HepG2 (cell line): ENCODE results near the gene CEP104. TPM values are rescaled to one million over a fixed set of nuclear protein-coding genes. Genes with fewer than 3 reads are reported as not detected.

Experiments
- FOXM1 ChIP-seq: sonication (generic); formaldehyde crosslinking; IDR thresholded peaks from 2 replicates; pipeline ENCODE4 v1.5.0; 2020; ENCODE audit warnings: missing genetic modification reagents
- HOXA3 ChIP-seq: sonication (generic); formaldehyde crosslinking; IDR thresholded peaks from 2 replicates; pipeline ENCODE4 v1.5.0; 2020; ENCODE audit warnings: missing genetic modification reagents
- IRX3 ChIP-seq: sonication (generic); formaldehyde crosslinking; IDR thresholded peaks from 2 replicates; pipeline ENCODE4 v1.8.1; 2023; ENCODE audit warnings: mild to moderate bottlenecking, low read depth, missing genetic modification reagents, borderline replicate concordance
- MAF1 ChIP-seq: sonication (generic); formaldehyde crosslinking; IDR thresholded peaks from 2 replicates; pipeline ENCODE4 v1.5.0; 2020; ENCODE audit warnings: missing genetic modification reagents, borderline replicate concordance
- MED13 ChIP-seq: sonication (generic); formaldehyde crosslinking; IDR thresholded peaks from 2 replicates; pipeline ENCODE4 v1.5.0; 2020; ENCODE audit warnings: missing genetic modification reagents
- PAF1 ChIP-seq: IDR thresholded peaks from 2 replicates; pipeline ENCODE4 v1.6.1; 2016; ENCODE audit warnings: missing genetic modification reagents, missing compliant biosample characterization
- SETDB1 ChIP-seq: sonication (generic); formaldehyde crosslinking; IDR thresholded peaks from 2 replicates; pipeline ENCODE4 v1.5.1; 2020; ENCODE audit warnings: missing genetic modification reagents, mild to moderate bottlenecking, borderline replicate concordance
- SMAD3 ChIP-seq: sonication (generic); formaldehyde crosslinking; IDR thresholded peaks from 2 replicates; pipeline ENCODE4 v1.4.0; 2020; ENCODE audit warnings: missing genetic modification reagents
- SNAPC2 ChIP-seq: sonication (generic); formaldehyde crosslinking; IDR thresholded peaks from 2 replicates; pipeline ENCODE4 v1.8.1; 2022; ENCODE audit warnings: mild to moderate bottlenecking, missing genetic modification reagents
- SRSF1 ChIP-seq: fragments of 200-400 bp; formaldehyde crosslinking; optimal IDR thresholded peaks from 2 replicates; pipeline ENCODE3; 2017; ENCODE audit warnings: mild to moderate bottlenecking, low read depth, low read length, moderate library complexity
- TBX2 ChIP-seq: sonication (generic); formaldehyde crosslinking; IDR thresholded peaks from 2 replicates; pipeline ENCODE4 v1.5.0; 2020; ENCODE audit warnings: missing genetic modification reagents, mild to moderate bottlenecking, borderline replicate concordance
- ZNF30 ChIP-seq: sonication (generic); formaldehyde crosslinking; IDR thresholded peaks from 2 replicates; pipeline ENCODE4 v1.5.0; 2020; ENCODE audit warnings: mild to moderate bottlenecking, missing genetic modification reagents
- ZNF343 ChIP-seq: sonication (generic); formaldehyde crosslinking; IDR thresholded peaks from 2 replicates; pipeline ENCODE4 v1.4.0; 2020; ENCODE audit warnings: mild to moderate bottlenecking, missing genetic modification reagents
- ZNF615 ChIP-seq: sonication (generic); formaldehyde crosslinking; IDR thresholded peaks from 2 replicates; pipeline ENCODE4 v1.5.0; 2020; ENCODE audit warnings: mild to moderate bottlenecking, missing genetic modification reagents, borderline replicate concordance
- polyA plus RNA-seq, 8 experiments: library from polyadenylated mRNA; depleted of rRNA in 3 of 8; stranded (reverse) in 7 of 8; unstranded in 1 of 8; fragments of >200 nt; fragmentation: Illumina TruSeq in 4 of 8; extraction: Trizol in 4 of 8; gene quantifications; 2 replicates each; pipeline versions ENCODE4 v1.2.1 to v1.2.3, GENCODE V29; 2011 to 2016; ENCODE audit warnings: low read depth in 4 of 8, missing spikeins in 1 of 8, mixed read lengths in 1 of 8; ENCODE audit not compliant: insufficient read depth in 1 of 8
- total RNA-seq, 5 experiments: library from RNA; depleted of rRNA; stranded (reverse); fragments of >200 nt; fragmentation: Illumina TruSeq; extraction: Trizol; gene quantifications; 2 replicates each; pipeline ENCODE4 v1.2.3, GENCODE V29; 2016; ENCODE audit warnings: low read depth in 1 of 5
- TF ChIP-seq, protein P1 (sequence below), 2 experiments: fragments of 450-650 bp in 1 of 2; sonication (generic) in 1 of 2; formaldehyde crosslinking in 1 of 2; IDR thresholded peaks; 2 replicates each; pipeline versions ENCODE4 v1.6.1 to v1.8.0; 2016 to 2022; ENCODE audit warnings: antibody characterized with exemption in 1 of 2, mild to moderate bottlenecking in 1 of 2, missing genetic modification reagents in 1 of 2
- TF ChIP-seq, protein P2 (sequence below): IDR thresholded peaks from 2 replicates; pipeline ENCODE4 v1.6.1; 2012; ENCODE audit warnings: inconsistent platforms
- TF ChIP-seq, protein P3 (sequence below): sonication (generic); formaldehyde crosslinking; IDR thresholded peaks from 2 replicates; pipeline ENCODE4 v1.5.1; 2020; ENCODE audit warnings: mild to moderate bottlenecking, missing genetic modification reagents, borderline replicate concordance

Gene CEP104
- total and polyA plus RNA-seq, 2 of the 13 experiments (the other 11 are each of a cell fraction or from before 2014, with no cell fraction given): 20.4 to 30.1 TPM

DNA sequence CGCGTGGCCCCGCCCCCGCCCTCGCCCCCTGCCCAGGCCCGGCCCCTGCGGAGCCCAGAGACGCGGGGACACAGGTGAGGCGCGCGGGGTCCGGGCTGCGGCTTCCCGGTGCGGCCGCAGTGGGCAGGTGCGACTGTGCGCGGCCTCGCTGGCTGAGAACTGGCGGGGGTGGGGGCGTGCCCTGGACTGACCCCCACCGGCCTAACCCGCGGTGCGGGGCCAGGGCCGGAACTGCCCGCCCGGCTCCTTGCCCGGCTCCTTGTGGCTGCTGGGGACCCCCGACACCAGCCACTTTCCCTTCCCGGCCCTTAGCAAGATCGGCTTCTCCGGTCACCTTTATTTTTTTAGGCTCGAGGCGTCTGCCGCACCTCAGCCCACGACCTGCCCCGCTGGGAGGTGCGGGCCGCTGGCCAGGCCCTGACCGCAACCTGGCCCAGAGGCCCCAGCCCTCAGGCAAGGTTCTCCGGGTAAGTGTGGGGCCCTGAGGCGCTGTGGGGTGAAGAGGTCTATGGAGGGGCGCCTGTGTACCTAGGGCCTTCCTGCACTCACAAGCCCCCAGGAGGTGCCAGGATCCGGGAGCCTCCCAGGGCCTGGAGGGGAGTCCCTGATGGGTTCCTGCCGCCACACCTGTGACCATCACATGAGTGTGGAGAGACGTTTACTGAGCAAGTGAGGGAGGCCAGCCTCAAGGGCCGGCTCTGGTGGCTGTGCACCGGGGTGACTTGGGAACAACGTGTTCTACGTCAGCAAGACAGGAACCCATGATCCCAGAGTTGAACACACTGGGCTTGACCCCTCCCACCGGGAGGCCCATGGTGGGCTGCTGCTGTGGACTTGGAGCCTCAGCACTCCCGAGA lies 84.1 kb downstream of the CEP104 start, which contains the start of gene SMIM1 (continued):
- no peak for TF ChIP-seq ZNF615 (CRISPR knock-in tag)
- no peak for TF ChIP-seq MED13
- TF ChIP-seq FOXM1 (CRISPR knock-in tag): no peak
- peak; percentile 60 for TF ChIP-seq HOXA3 (CRISPR knock-in tag)
- no peak for TF ChIP-seq PAF1 (CRISPR knock-in tag)
- TF ChIP-seq ZNF30 (CRISPR knock-in tag): 0 out of 2 replicates have a peak, but pooled peaks have one; percentile 35
- TF ChIP-seq IRX3 (CRISPR knock-in tag): no peak
- TF ChIP-seq SNAPC2 (CRISPR knock-in tag): no peak
- no peak for TF ChIP-seq MAF1
- TF ChIP-seq, protein P1, sequence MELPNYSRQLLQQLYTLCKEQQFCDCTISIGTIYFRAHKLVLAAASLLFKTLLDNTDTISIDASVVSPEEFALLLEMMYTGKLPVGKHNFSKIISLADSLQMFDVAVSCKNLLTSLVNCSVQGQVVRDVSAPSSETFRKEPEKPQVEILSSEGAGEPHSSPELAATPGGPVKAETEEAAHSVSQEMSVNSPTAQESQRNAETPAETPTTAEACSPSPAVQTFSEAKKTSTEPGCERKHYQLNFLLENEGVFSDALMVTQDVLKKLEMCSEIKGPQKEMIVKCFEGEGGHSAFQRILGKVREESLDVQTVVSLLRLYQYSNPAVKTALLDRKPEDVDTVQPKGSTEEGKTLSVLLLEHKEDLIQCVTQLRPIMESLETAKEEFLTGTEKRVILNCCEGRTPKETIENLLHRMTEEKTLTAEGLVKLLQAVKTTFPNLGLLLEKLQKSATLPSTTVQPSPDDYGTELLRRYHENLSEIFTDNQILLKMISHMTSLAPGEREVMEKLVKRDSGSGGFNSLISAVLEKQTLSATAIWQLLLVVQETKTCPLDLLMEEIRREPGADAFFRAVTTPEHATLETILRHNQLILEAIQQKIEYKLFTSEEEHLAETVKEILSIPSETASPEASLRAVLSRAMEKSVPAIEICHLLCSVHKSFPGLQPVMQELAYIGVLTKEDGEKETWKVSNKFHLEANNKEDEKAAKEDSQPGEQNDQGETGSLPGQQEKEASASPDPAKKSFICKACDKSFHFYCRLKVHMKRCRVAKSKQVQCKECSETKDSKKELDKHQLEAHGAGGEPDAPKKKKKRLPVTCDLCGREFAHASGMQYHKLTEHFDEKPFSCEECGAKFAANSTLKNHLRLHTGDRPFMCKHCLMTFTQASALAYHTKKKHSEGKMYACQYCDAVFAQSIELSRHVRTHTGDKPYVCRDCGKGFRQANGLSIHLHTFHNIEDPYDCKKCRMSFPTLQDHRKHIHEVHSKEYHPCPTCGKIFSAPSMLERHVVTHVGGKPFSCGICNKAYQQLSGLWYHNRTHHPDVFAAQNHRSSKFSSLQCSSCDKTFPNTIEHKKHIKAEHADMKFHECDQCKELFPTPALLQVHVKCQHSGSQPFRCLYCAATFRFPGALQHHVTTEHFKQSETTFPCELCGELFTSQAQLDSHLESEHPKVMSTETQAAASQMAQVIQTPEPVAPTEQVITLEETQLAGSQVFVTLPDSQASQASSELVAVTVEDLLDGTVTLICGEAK (IDR thresholded peaks at IDR 0.05): no peak
- TF ChIP-seq, protein P1 (CRISPR knock-in tag; IDR thresholded peaks at IDR 0.05): no peak
- no peak for TF ChIP-seq TBX2 (CRISPR knock-in tag)
- TF ChIP-seq, protein P2, sequence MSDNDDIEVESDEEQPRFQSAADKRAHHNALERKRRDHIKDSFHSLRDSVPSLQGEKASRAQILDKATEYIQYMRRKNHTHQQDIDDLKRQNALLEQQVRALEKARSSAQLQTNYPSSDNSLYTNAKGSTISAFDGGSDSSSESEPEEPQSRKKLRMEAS: no peak
- TF ChIP-seq SETDB1 (CRISPR knock-in tag): no peak
- TF ChIP-seq, protein P3, sequence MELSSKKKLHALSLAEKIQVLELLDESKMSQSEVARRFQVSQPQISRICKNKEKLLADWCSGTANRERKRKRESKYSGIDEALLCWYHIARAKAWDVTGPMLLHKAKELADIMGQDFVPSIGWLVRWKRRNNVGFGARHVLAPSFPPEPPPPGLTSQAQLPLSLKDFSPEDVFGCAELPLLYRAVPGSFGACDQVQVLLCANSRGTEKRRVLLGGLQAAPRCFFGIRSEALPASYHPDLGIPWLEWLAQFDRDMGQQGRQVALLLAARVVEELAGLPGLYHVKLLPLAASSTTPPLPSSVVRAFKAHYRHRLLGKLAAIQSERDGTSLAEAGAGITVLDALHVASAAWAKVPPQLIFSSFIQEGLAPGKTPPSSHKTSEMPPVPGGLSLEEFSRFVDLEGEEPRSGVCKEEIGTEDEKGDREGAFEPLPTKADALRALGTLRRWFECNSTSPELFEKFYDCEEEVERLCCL: no peak; the same call in 1 of the 2 replicates
- TF ChIP-seq SRSF1: no peak
- 0 out of 2 replicates have a peak, but pooled peaks have one; percentile 33 for TF ChIP-seq ZNF343 (CRISPR knock-in tag)
- TF ChIP-seq SMAD3: no peak
